H9 (cell line): ENCODE results near the gene ZNF184. TPM values are rescaled to one million over a fixed set of nuclear protein-coding genes. Genes with fewer than 3 reads are reported as not detected.

ENCODE experiments used
- DNase-seq: peaks from one replicate; pipeline ENCODE4 v3.0.0-alpha.2; 2017
- H2AFZ ChIP-seq: one replicate; pipeline ENCODE4 v1.6.1; 2013; ENCODE audit warnings: mild to moderate bottlenecking, low read length, control low read depth, moderate library complexity
- H2AK5ac ChIP-seq: 2 replicates; pipeline ENCODE4 v1.6.1; 2013; ENCODE audit warnings: low read length, control low read depth, mixed read lengths; ENCODE audit not compliant: insufficient read length
- H2BK120ac ChIP-seq: one replicate; pipeline ENCODE4 v1.6.1; 2013; ENCODE audit warnings: low read depth, mild to moderate bottlenecking, low read length, control low read depth, inconsistent platforms; ENCODE audit not compliant: poor library complexity, severe bottlenecking
- H2BK12ac ChIP-seq: 2 replicates; pipeline ENCODE4 v1.6.1; 2013; ENCODE audit warnings: low read length, control low read depth, mixed read lengths, low read depth; ENCODE audit not compliant: insufficient read length
- H2BK15ac ChIP-seq: 2 replicates; pipeline ENCODE4 v1.6.1; 2013; ENCODE audit warnings: low read depth, low read length, control low read depth
- H2BK20ac ChIP-seq: one replicate; pipeline ENCODE4 v1.6.1; 2013; ENCODE audit warnings: low read depth, mild to moderate bottlenecking, low read length, control low read depth, inconsistent platforms; ENCODE audit not compliant: poor library complexity, severe bottlenecking
- H2BK5ac ChIP-seq: 2 replicates; pipeline ENCODE4 v1.6.1; 2013; ENCODE audit warnings: low read length, control low read depth, mixed read lengths; ENCODE audit not compliant: insufficient read length
- H3K14ac ChIP-seq: 2 replicates; pipeline ENCODE4 v1.6.1; 2013; ENCODE audit warnings: low read length, control low read depth; ENCODE audit not compliant: insufficient read depth
- H3K18ac ChIP-seq: 2 replicates; pipeline ENCODE4 v1.6.1; 2013; ENCODE audit warnings: low read depth, mild to moderate bottlenecking, mixed read lengths, low read length, control low read depth; ENCODE audit not compliant: insufficient read length
- H3K23ac ChIP-seq: 2 replicates; pipeline ENCODE4 v1.6.1; 2013; ENCODE audit warnings: low read length, control low read depth, mixed read lengths, low read depth; ENCODE audit not compliant: insufficient read length
- H3K23me2 ChIP-seq: 2 replicates; pipeline ENCODE4 v1.6.1; 2013; ENCODE audit warnings: low read depth, mild to moderate bottlenecking, mixed read lengths, low read length, control low read depth; ENCODE audit not compliant: insufficient read length, poor library complexity, severe bottlenecking
- H3K27ac ChIP-seq: 2 replicates; pipeline ENCODE4 v1.5.1; 2013; ENCODE audit warnings: low read length, control low read depth, mixed read lengths, low read depth; ENCODE audit not compliant: insufficient read length
- H3K27me3 ChIP-seq: 2 replicates; pipeline ENCODE4 v1.6.1; 2013; ENCODE audit warnings: low read length, control low read depth, inconsistent platforms; ENCODE audit not compliant: insufficient read depth
- H3K4ac ChIP-seq: 2 replicates; pipeline ENCODE4 v1.6.1; 2013; ENCODE audit warnings: low read depth, mild to moderate bottlenecking, control low read depth, inconsistent platforms, low read length, moderate library complexity
- H3K4me1 ChIP-seq: 2 replicates; pipeline ENCODE4 v1.6.1; 2013; ENCODE audit warnings: low read length, control low read depth, inconsistent platforms; ENCODE audit not compliant: insufficient read depth
- H3K4me2 ChIP-seq: 2 replicates; pipeline ENCODE4 v1.6.1; 2013; ENCODE audit warnings: low read length, control low read depth, mixed read lengths; ENCODE audit not compliant: insufficient read length, insufficient read depth
- H3K56ac ChIP-seq: 2 replicates; pipeline ENCODE4 v1.6.1; 2013; ENCODE audit warnings: low read depth, mild to moderate bottlenecking, mixed read lengths, low read length, control low read depth; ENCODE audit not compliant: insufficient read length
- H3K79me1 ChIP-seq: 2 replicates; pipeline ENCODE4 v1.6.1; 2013; ENCODE audit warnings: low read depth, mild to moderate bottlenecking, moderate library complexity, low read length, control low read depth, inconsistent platforms; ENCODE audit not compliant: insufficient read depth, poor library complexity, severe bottlenecking
- H3K79me2 ChIP-seq: 2 replicates; pipeline ENCODE4 v1.6.1; 2013; ENCODE audit warnings: low read length, control low read depth, inconsistent platforms; ENCODE audit not compliant: insufficient read depth
- H3K9ac ChIP-seq: 2 replicates; pipeline ENCODE4 v1.6.1; 2013; ENCODE audit warnings: low read length, control low read depth, mixed read lengths; ENCODE audit not compliant: insufficient read length; ENCODE audit errors: extremely low read depth
- H3K9me3 ChIP-seq: one replicate; pipeline ENCODE4 v1.6.1; 2013; ENCODE audit warnings: low read depth, low read length, inconsistent platforms; ENCODE audit not compliant: control insufficient read depth
- H3T11ph ChIP-seq: one replicate; pipeline ENCODE4 v1.6.1; 2013; ENCODE audit warnings: mild to moderate bottlenecking, low read length, control low read depth, inconsistent platforms
- H4K20me1 ChIP-seq: one replicate; pipeline ENCODE4 v1.6.1; 2013; ENCODE audit not compliant: control insufficient read depth, insufficient read length, insufficient read depth
- H4K5ac ChIP-seq: 2 replicates; pipeline ENCODE4 v1.6.1; 2013; ENCODE audit warnings: low read depth, mild to moderate bottlenecking, mixed read lengths, low read length, control low read depth; ENCODE audit not compliant: insufficient read length
- H4K8ac ChIP-seq: replicated peaks from 2 replicates; pipeline ENCODE4 v1.6.1; 2013; ENCODE audit warnings: low read length, control low read depth, mixed read lengths, low read depth; ENCODE audit not compliant: insufficient read length
- H4K91ac ChIP-seq: 2 replicates; pipeline ENCODE4 v1.6.1; 2013; ENCODE audit warnings: low read depth, mild to moderate bottlenecking, moderate library complexity, mixed read lengths, low read length, control low read depth; ENCODE audit not compliant: insufficient read length
- H3K27ac Mint-ChIP-seq, 3 experiments: 2 replicates in 2 of 3; 3 replicates in 1 of 3; pipeline ENCODE4 v1.8.0; 2020 to 2021; ENCODE audit warnings: mixed read lengths in 3 of 3, mild to moderate bottlenecking in 1 of 3, moderate library complexity in 1 of 3
- H3K27me3 Mint-ChIP-seq: 2 replicates; pipeline ENCODE4 v1.8.0; 2021; ENCODE audit warnings: low read depth, mild to moderate bottlenecking, moderate library complexity, mixed read lengths
- H3K36me3 Mint-ChIP-seq, 3 experiments: 2 replicates in 2 of 3; 3 replicates in 1 of 3; pipeline ENCODE4 v1.8.0; 2020 to 2021; ENCODE audit warnings: low read depth in 3 of 3, mixed read lengths in 3 of 3; ENCODE audit not compliant: insufficient read depth in 1 of 3
- H3K4me1 Mint-ChIP-seq, 2 experiments: 2 replicates each; pipeline ENCODE4 v1.8.0; 2020; ENCODE audit warnings: mixed read lengths in 2 of 2
- H3K4me3 Mint-ChIP-seq, 2 experiments: 2 replicates in 1 of 2; 3 replicates in 1 of 2; pipeline ENCODE4 v1.8.0; 2020 to 2021; ENCODE audit warnings: mild to moderate bottlenecking in 2 of 2, mixed read lengths in 2 of 2, moderate library complexity in 1 of 2
- H3K9me3 Mint-ChIP-seq, 2 experiments: 2 replicates in 1 of 2; 3 replicates in 1 of 2; pipeline ENCODE4 v1.8.0; 2020; ENCODE audit warnings: mild to moderate bottlenecking in 2 of 2, mixed read lengths in 2 of 2, moderate library complexity in 1 of 2
- WGBS: extraction: QIAGEN DNeasy Blood & Tissue Kit; methylation state at CpG from one replicate; pipeline ENCODE4 v1.1.7; 2013; ENCODE audit warnings: missing lambda C conversion rate, low lambda C conversion rate, mixed read lengths; ENCODE audit not compliant: insufficient read length; ENCODE audit errors: extremely low coverage; 5-methylcytosine and 5-hydroxymethylcytosine counted together
- total RNA-seq: library from RNA; stranded (reverse); gene quantifications from 2 replicates; pipeline ENCODE4 v1.2.1, GENCODE V29; 2021
- TF ChIP-seq, protein P1 (sequence below): fragments of 200-600 bp; sonication (generic); conservative IDR thresholded peaks from 3 replicates; pipeline ENCODE4 v1.8.0; 2021; ENCODE audit warnings: antibody characterized with exemption, mild to moderate bottlenecking

ZNF184 gene
- total RNA-seq, 1 experiment from 2014 or later, result 6.3 TPM

- no peak for DNase-seq
- H3K9ac ChIP-seq, result no peak overlapping the region
- H3K36me3 Mint-ChIP-seq, result no peaks in the 10 kb centered on the region
- H3K27ac Mint-ChIP-seq, result no peak overlapping the region
- no peak overlapping the region for H3K27ac ChIP-seq
- no peak overlapping the region for H3K18ac ChIP-seq
- H3K9me3 ChIP-seq, result no peaks in the 10 kb centered on the region
- H3K4me1 ChIP-seq, result no peaks in the 10 kb centered on the region; the same call in 1 of the 2 replicates
- H3K27me3 Mint-ChIP-seq, result peaks cover 17% of the 10 kb centered on the region
- no peak overlapping the region for H3K56ac ChIP-seq
- H2BK12ac ChIP-seq, result no peak overlapping the region
- no peak overlapping the region for H3K4ac ChIP-seq
- no peak overlapping the region for H4K5ac ChIP-seq
- no peak overlapping the region for H3T11ph ChIP-seq
- peaks cover 5 to 6% of the 10 kb centered on the region in 2 experiments; a peak in 3 of 4 replicates for H3K4me1 Mint-ChIP-seq
- no peaks in the 10 kb centered on the region for H3K79me2 ChIP-seq
- H3K4me3 Mint-ChIP-seq, result peak overlapping the region in 1 of 2 experiments; percentile 45; a peak in 2 of 5 replicates
- no peaks in the 10 kb centered on the region for H3K79me1 ChIP-seq
- H3K23me2 ChIP-seq, result peaks cover 7% of the 10 kb centered on the region
- H4K8ac ChIP-seq, result no peak overlapping the region
- WGBS, result no CpG with 5 or more reads among the region's 1 CpG
- H2BK20ac ChIP-seq, result no peak overlapping the region
- H2BK15ac ChIP-seq, result no peak overlapping the region
- H2AFZ ChIP-seq, result no peak overlapping the region
- no peak overlapping the region for H3K23ac ChIP-seq
- H2BK120ac ChIP-seq, result no peak overlapping the region
- no peak overlapping the region for H2AK5ac ChIP-seq
- H2BK5ac ChIP-seq, result no peak overlapping the region
- H3K27me3 ChIP-seq, result no peaks in the 10 kb centered on the region
- no peak overlapping the region for H4K91ac ChIP-seq
- H4K20me1 ChIP-seq, result no peaks in the 10 kb centered on the region
- H3K14ac ChIP-seq, result no peak overlapping the region
- no peak overlapping the region for H3K4me2 ChIP-seq
- peaks cover 0 to 2% of the 10 kb centered on the region in 2 experiments; a peak in 1 of 5 replicates for H3K9me3 Mint-ChIP-seq
- TF ChIP-seq, protein P1, sequence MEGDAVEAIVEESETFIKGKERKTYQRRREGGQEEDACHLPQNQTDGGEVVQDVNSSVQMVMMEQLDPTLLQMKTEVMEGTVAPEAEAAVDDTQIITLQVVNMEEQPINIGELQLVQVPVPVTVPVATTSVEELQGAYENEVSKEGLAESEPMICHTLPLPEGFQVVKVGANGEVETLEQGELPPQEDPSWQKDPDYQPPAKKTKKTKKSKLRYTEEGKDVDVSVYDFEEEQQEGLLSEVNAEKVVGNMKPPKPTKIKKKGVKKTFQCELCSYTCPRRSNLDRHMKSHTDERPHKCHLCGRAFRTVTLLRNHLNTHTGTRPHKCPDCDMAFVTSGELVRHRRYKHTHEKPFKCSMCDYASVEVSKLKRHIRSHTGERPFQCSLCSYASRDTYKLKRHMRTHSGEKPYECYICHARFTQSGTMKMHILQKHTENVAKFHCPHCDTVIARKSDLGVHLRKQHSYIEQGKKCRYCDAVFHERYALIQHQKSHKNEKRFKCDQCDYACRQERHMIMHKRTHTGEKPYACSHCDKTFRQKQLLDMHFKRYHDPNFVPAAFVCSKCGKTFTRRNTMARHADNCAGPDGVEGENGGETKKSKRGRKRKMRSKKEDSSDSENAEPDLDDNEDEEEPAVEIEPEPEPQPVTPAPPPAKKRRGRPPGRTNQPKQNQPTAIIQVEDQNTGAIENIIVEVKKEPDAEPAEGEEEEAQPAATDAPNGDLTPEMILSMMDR, result no peak
Observed at GRCh38 chr6:27494103-27494502, 21.2 kb upstream of the ZNF184 start.
